Aorta (tissue), 5 donors: ENCODE results near the gene CDK7. TPM values are rescaled to one million over a fixed set of nuclear protein-coding genes. Genes with fewer than 3 reads are reported as not detected.

Experiments
- ATAC-seq: fragments of 200-7000 bp; cut with Tn5 transposase; one replicate; pipeline ENCODE4 v1.9.1; 2022; ENCODE audit warnings: moderate library complexity; ENCODE audit not compliant: low FRiP score
- DNase-seq, 2 donors: peaks; one replicate each; pipeline ENCODE4 v3.0.0-alpha.2; 2020
- H3K27ac ChIP-seq, 2 donors: one replicate each; pipeline ENCODE4 v1.5.1; 2013; ENCODE audit warnings: low read length in 2 of 2, mild to moderate bottlenecking in 2 of 2, moderate library complexity in 2 of 2, control low read depth in 1 of 2, inconsistent platforms in 1 of 2, low read depth in 1 of 2
- H3K27me3 ChIP-seq, 2 donors: one replicate each; pipeline ENCODE4 v1.6.1; 2013; ENCODE audit warnings: control low read depth in 1 of 2, low read length in 1 of 2, mild to moderate bottlenecking in 1 of 2, moderate library complexity in 1 of 2; ENCODE audit not compliant: insufficient read depth in 2 of 2, control insufficient read depth in 1 of 2
- H3K36me3 ChIP-seq, 2 donors: one replicate each; pipeline ENCODE4 v1.6.1; 2013; ENCODE audit warnings: control low read depth in 1 of 2, low read length in 1 of 2, mild to moderate bottlenecking in 1 of 2; ENCODE audit not compliant: insufficient read depth in 2 of 2, control insufficient read depth in 1 of 2
- H3K4me1 ChIP-seq, 2 donors: one replicate each; pipeline ENCODE4 v1.6.1; 2013; ENCODE audit warnings: low read length in 2 of 2, control low read depth in 1 of 2, mild to moderate bottlenecking in 1 of 2, moderate library complexity in 1 of 2; ENCODE audit not compliant: insufficient read depth in 2 of 2, control insufficient read depth in 1 of 2
- H3K4me3 ChIP-seq, 2 donors: one replicate each; pipeline ENCODE4 v1.5.1; 2013; ENCODE audit warnings: low read length in 2 of 2, control low read depth in 1 of 2, mild to moderate bottlenecking in 1 of 2
- H3K9me3 ChIP-seq: one replicate; pipeline ENCODE4 v1.6.1; 2013; ENCODE audit warnings: mild to moderate bottlenecking, low read length; ENCODE audit not compliant: control insufficient read depth
- WGBS, 2 donors: extraction: QIAGEN DNeasy Blood & Tissue Kit; methylation state at CpG; one replicate each; pipeline ENCODE4 v1.1.7; 2013; 5-methylcytosine and 5-hydroxymethylcytosine counted together
- intact Hi-C, 2 donors: fragments of 100-400 bp; cut with DNase I; formaldehyde crosslinking; loops; one replicate each; pipeline versions ENCODE4 v1.14.2 to v1.15.0; 2022
- polyA plus RNA-seq, 2 donors: library from polyadenylated mRNA; stranded (reverse); fragments of 200-250 nt; gene quantifications; one replicate each; pipeline ENCODE4 v1.2.3, GENCODE V29; 2013
- total RNA-seq, 2 donors: library from RNA; stranded (reverse); fragmentation: NEBNext Ultra II Directional; extraction: Animal tissue kit (Norgen Biotek cat#: 25700); gene quantifications; one replicate each; pipeline ENCODE4 v1.2.1, GENCODE V29; 2021
- donor health status: healthy with polysubstance abuse.
- donor health status: Bipolar disorder and iron deficiency.
- donor health status: DM: no; HTN: no; CAD: no.
- donor health status: DM: no; HTN: no; CAD: no.
- donor health status: DM: yes; HTN: yes; CAD: no.

Gene CDK7
- total and polyA plus RNA-seq, 4 donors = 15.8 to 23.9 (median 22.4) TPM

DNA sequence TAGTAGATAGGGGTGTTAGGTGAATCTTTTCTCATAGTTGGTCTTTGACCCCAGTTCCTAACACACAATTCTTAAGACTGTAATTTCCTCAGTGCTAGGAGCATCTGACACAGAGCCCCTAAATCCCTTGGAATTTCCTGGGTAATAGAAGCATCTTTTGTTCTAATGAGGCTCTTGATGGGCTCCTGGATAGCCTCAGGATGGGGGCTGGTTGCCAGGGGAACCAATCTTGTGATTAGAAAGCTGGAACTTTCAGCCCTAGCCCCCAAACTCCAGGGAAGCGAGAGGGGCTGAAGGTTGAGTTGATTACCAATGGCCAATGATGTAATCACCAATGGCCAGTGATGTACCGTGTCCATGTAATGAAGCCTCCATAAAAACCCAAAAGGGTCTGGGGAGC lies 53.4 kb downstream of the CDK7 start:
- intact Hi-C loops = no loop called here
- no peak overlapping the region for H3K27ac ChIP-seq
- no peak for ATAC-seq

DNA sequence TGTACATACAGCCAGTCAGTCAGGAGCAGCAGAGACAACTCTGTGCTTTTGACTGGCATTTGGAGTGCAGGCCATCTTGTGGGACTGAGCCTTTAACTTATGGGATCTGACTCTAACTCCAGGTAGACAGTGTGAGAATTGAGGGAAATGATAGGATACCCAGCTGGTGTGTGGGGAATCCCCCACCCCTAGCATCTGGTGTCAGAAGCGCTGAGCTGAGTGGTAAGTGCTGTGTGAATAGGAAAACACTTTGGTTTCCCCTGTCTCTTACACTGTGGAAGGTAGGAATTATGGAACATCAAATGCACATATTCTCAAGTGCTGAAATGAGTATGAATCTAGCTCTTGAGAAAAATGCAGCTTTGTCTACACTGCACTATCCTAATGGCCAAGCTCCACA lies 54.0 kb downstream of the CDK7 start:
- Histone ChIP-seq H3K36me3 (peaks cover 3% of the 10 kb centered on the region in 2 donors), H3K27me3 (no peaks in the 10 kb centered on the region), H3K9me3 (no peaks in the 10 kb centered on the region), H3K27ac (no peak overlapping the region), H3K4me1 (no peaks in the 10 kb centered on the region), H3K4me3 (no peak overlapping the region)
- DNase-seq (no peak), ATAC-seq (no peak)
- intact Hi-C loops = no loop called here
- WGBS, 2 donors = 92% methylated on average over 1 of the region's 1 CpG

More for the DNA sequence above, 53.4 kb downstream of the CDK7 start:
- DNase-seq = no peak
- H3K36me3 ChIP-seq = peaks cover 3% of the 10 kb centered on the region in 2 donors
- H3K9me3 ChIP-seq = no peaks in the 10 kb centered on the region
- 64 to 74% methylated on average over 2 of the region's 2 CpGs for WGBS, 2 donors
- no peaks in the 10 kb centered on the region for H3K4me1 ChIP-seq
- no peaks in the 10 kb centered on the region for H3K27me3 ChIP-seq
- H3K4me3 ChIP-seq = no peak overlapping the region

DNA sequence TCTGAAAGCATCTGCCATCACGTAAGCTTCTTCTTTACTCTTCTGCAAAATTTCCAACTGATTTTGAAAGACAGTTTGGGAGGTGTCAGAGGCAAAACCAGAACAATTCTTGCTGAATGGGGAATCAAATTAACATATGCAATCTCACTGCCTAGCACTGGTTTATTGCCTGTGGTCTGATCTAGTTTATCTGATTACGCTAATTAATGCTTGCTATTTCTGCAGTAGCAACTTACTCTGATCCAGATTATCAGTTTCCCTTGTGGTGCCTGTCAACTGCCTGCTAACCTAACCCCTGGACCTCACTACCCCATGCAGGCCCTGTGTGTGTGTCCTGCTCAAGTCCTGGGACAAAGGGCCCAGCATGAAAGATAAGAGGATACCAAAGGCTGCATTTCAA lies 57.6 kb downstream of the CDK7 start:
- intact Hi-C loops = no loop called here
- Histone ChIP-seq H3K4me3 (no peak overlapping the region), H3K27me3 (no peaks in the 10 kb centered on the region), H3K9me3 (no peaks in the 10 kb centered on the region), H3K36me3 (peaks cover 1 to 6% of the 10 kb centered on the region in 2 donors), H3K27ac (no peak overlapping the region), H3K4me1 (no peaks in the 10 kb centered on the region)
- ATAC-seq (no peak), DNase-seq (no peak)
- 93 to 98% methylated on average over 2 of the region's 2 CpGs for WGBS, 2 donors

DNA sequence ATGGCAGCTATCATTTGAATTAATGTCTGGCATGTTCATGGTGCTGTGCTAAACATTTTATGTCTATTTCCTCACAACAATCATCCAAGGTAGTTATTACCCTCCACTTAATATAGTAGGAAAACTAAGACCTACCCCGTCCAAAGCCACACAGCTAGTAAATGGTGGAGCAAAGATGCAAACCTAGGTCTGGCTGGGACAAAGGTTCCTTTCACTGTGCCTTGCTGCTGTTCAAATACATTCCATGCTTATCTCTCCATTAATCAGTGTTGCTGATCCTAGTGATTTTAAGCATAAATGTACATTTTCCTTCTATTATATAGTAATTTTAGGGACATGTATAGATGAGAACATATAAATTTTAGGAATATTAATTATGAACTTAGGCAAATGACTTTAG lies 59.2 kb downstream of the CDK7 start:
- WGBS, 2 donors = 42 to 55% methylated on average over 1 of the region's 1 CpG
- Histone ChIP-seq H3K36me3 (peaks cover 1 to 9% of the 10 kb centered on the region in 2 donors), H3K4me1 (no peaks in the 10 kb centered on the region), H3K27ac (no peak overlapping the region), H3K4me3 (no peak overlapping the region), H3K9me3 (no peaks in the 10 kb centered on the region), H3K27me3 (no peaks in the 10 kb centered on the region)
- no peak for DNase-seq
- intact Hi-C loops = no loop called here
- no peak for ATAC-seq

DNA sequence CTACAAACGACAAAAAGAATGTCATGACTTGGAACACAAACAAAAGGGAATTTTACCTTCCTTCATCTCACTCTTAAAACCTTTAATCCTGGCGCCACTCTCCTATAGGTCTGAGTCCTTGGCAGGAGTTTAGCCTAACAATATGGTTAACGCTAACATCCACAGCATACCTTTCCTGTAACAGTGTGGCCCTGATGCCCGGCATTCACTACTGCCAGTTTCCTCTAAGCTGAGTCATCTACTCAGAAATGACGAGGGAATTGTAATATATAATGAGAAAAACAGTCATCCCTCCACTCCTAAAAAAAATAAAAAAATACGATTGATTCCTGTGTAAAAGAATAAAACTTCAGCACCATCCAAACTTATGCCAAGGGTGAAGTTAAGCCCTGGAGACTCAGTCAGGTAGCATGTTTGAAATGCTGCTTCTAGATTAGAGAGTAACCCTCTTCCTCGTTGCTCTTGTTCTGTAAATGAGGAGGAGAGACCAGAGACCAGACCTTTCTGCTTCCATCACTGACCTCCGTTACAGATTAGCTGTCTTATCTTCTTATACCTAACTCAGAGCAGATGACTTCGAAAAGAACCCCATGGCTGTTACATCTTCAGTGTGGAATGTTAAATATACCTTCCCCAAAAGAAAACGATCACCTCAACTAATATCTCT lies 60.5 kb downstream of the CDK7 start:
- intact Hi-C loops = no loop called here

DNA sequence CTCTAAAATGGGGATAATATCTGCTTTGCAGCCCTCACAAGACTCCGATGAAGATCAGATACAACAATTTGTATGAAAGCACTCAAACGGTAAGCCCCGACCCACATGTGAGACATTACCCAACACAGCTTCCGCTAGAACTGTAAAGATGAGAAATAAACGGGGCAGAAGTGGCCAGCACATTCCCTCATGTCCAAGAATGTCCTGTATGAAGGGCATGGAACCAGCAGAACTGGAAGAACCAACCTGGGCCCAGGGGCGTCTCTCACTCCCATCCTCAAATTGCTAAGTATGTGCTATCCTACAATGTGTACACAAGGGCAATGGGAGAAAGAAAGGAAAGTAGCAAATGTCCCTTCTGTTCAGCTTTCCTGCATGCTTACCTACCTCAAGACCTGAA lies 64.9 kb downstream of the CDK7 start:
- H3K27ac ChIP-seq = no peak overlapping the region
- 84 to 88% methylated on average over 6 of the region's 6 CpGs for WGBS, 2 donors
- intact Hi-C loops = no loop called here

More for the DNA sequence above, 60.5 kb downstream of the CDK7 start:
- Histone ChIP-seq H3K9me3 (no peaks in the 10 kb centered on the region), H3K4me3 (no peak overlapping the region), H3K27me3 (no peaks in the 10 kb centered on the region), H3K4me1 (no peaks in the 10 kb centered on the region), H3K36me3 (peaks cover 3 to 9% of the 10 kb centered on the region in 2 donors), H3K27ac (no peak overlapping the region)
- DNase-seq (no peak), ATAC-seq (no peak)
- WGBS, 2 donors = 58 to 64% methylated on average over 10 of the region's 10 CpGs

DNA sequence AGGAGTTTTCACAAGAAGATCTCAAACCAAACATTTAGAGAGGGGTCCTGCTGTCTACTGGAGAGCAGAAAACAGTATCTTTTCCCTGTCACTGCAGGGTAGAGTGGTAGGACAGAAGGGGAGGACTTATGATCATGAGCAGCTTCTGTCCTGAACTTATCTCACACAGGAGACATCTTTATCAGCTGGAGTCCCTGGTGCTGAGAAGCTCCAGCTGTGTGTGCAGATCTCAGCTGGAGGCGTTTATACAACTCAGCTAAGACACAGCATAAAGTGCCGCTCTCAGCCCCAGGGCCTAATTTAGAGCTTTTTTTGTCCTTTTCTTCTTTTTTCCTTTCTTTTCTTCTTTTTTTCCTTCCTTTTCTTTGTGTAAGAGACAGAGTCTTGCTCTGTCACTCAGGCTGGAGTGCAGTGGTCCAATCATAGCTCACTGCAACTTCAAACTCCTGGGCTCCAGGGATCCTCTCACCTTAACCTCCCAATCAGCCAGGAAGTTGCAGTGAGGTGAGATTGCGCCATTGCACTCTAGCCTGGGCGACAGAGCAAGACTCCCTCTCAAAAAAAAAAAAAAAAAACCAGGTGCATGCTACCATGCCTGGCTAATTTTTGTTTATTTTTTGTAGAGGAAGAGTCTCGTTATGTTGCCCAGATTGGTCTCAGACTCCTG lies 66.0 kb downstream of the CDK7 start:
- whole genome bisulfite sequencing, 2 donors = 86 to 87% methylated on average over 5 of the region's 5 CpGs
- DNase-seq (no peak), ATAC-seq (no peak)
- H3K27me3 ChIP-seq = no peaks in the 10 kb centered on the region
- H3K9me3 ChIP-seq = no peaks in the 10 kb centered on the region
- no peak overlapping the region for H3K4me3 ChIP-seq
- intact Hi-C loops = no loop called here
- H3K4me1 ChIP-seq = no peaks in the 10 kb centered on the region
- H3K36me3 ChIP-seq = peaks cover 2 to 3% of the 10 kb centered on the region in 2 donors
- H3K27ac ChIP-seq = no peak overlapping the region

More for the DNA sequence above, 64.9 kb downstream of the CDK7 start:
- H3K27me3 ChIP-seq = no peaks in the 10 kb centered on the region
- DNase-seq (no peak), ATAC-seq (no peak)
- no peaks in the 10 kb centered on the region for H3K9me3 ChIP-seq
- H3K4me1 ChIP-seq = no peaks in the 10 kb centered on the region
- peaks cover 2 to 6% of the 10 kb centered on the region in 2 donors for H3K36me3 ChIP-seq
- no peak overlapping the region for H3K4me3 ChIP-seq

DNA sequence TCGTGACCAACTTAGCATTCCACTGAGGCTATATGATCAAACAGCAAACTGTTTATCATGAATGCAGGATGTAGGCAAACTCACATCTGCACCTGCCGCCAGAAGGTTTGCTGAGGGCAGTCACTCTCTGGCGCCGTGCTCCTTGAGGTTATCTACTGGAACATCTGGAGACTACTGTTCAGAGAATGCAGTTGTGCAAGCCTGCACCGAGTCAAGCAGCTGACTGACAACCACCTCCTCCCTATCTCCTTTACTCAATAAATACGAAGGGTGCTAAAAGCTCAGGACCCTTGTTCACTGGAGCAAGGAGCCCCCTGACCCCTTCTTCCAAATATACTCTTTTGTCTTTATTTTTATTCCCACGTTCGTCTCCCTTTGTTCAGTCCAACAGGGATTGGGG lies 70.8 kb downstream of the CDK7 start:
- Histone ChIP-seq H3K4me1 (no peaks in the 10 kb centered on the region), H3K4me3 (no peak overlapping the region), H3K27me3 (no peaks in the 10 kb centered on the region), H3K27ac (no peak overlapping the region), H3K9me3 (no peaks in the 10 kb centered on the region), H3K36me3 (peaks cover 3 to 4% of the 10 kb centered on the region in 2 donors)
- DNase-seq (no peak), ATAC-seq (no peak)
- intact Hi-C loops = no loop called here
- 88 to 91% methylated on average over 8 of the region's 8 CpGs for WGBS, 2 donors

DNA sequence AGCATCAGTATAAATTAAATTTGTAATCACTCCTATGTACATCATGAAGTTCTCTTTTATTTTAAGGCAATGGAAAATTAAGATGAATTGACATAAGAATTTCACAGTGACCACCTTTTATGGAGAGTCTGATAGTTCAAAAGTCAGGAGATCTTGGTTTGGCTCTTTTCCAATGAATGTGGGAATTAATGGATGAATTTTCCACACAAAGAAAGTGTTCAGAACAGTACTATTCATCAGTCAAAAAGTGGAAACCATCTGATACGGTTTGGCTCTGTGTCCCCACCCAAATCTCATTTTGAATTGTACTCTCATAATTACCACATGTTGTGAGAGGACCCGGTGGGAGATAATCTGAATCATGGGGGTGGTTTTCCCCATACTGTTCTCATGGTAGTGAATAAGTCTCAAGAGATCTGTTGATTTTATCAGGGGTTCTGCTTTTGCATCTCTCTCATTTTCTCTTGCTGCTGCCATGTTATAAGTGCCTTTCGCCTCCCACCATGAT lies 73.4 kb downstream of the CDK7 start:
- no peak overlapping the region for H3K27ac ChIP-seq
- H3K36me3 ChIP-seq = peaks cover 3 to 4% of the 10 kb centered on the region in 2 donors
- no peaks in the 10 kb centered on the region for H3K4me1 ChIP-seq
- no peaks in the 10 kb centered on the region for H3K27me3 ChIP-seq
- DNase-seq (no peak), ATAC-seq (no peak)
- H3K4me3 ChIP-seq = no peak overlapping the region
- intact Hi-C loops = no loop called here
- no peaks in the 10 kb centered on the region for H3K9me3 ChIP-seq
- WGBS, 2 donors = 57 to 68% methylated on average over 3 of the region's 3 CpGs
